Measurements from ENCODE around the gene CD276. TPM values are rescaled to one million over a fixed set of nuclear protein-coding genes. Genes with fewer than 3 reads are reported as not detected.
"Not testable (repeated sequence)": the region's sequence is repeated elsewhere in the genome, so short reads cannot be mapped to it uniquely, and the experiment has no call there.

Gene CD276
- total RNA-seq, 3 donors from 2014 or later, result 26.2 to 39.2 (median 29.9) TPM

DNA sequence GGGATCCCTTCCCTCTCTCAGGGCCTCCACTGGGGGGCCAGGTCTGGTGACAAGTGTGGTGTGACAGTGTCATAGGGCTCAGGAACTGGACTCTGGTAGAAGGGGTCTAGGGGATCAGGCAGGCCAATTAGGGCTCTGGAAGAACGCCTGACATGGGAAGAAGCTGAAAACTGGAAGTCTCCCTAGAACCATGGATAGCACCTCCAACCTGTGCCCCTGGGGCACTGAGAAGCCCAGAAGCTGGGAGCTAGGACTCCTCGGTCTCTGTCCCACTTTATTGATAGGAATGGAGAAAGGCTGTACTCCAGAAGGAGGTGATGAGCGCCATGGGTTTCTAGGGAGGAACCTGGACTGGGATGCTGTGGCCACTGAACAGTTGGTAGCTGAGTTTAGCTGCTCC is 38.2 kb downstream of the CD276 start:
- H3K4me3 ChIP-seq, result no peak overlapping the region
- intact Hi-C loops (cut with DNase I, micrococcal nuclease), result no loop called here
- DNase-seq (no peak), ATAC-seq (no peak)
- H3K4me1 ChIP-seq (ENCODE audit: low read depth), result no peaks in the 10 kb centered on the region
- no peaks in the 10 kb centered on the region for H3K9me3 ChIP-seq
- TF ChIP-seq, protein P1, sequence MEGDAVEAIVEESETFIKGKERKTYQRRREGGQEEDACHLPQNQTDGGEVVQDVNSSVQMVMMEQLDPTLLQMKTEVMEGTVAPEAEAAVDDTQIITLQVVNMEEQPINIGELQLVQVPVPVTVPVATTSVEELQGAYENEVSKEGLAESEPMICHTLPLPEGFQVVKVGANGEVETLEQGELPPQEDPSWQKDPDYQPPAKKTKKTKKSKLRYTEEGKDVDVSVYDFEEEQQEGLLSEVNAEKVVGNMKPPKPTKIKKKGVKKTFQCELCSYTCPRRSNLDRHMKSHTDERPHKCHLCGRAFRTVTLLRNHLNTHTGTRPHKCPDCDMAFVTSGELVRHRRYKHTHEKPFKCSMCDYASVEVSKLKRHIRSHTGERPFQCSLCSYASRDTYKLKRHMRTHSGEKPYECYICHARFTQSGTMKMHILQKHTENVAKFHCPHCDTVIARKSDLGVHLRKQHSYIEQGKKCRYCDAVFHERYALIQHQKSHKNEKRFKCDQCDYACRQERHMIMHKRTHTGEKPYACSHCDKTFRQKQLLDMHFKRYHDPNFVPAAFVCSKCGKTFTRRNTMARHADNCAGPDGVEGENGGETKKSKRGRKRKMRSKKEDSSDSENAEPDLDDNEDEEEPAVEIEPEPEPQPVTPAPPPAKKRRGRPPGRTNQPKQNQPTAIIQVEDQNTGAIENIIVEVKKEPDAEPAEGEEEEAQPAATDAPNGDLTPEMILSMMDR (IDR thresholded peaks at IDR 0.05), result no peak
- no peaks in the 10 kb centered on the region for H3K36me3 ChIP-seq (ENCODE audit: low read depth)

GRCh38 chr15:73723191-73723590 is 39.0 kb downstream of the CD276 start:
- Histone ChIP-seq H3K4me1 (ENCODE audit: low read depth) (no peaks in the 10 kb centered on the region), H3K9me3 (no peaks in the 10 kb centered on the region), H3K4me3 (no peak overlapping the region), H3K36me3 (ENCODE audit: low read depth) (no peaks in the 10 kb centered on the region)
- TF ChIP-seq, protein P1 (IDR thresholded peaks at IDR 0.05), result no peak
- DNase-seq (no peak), ATAC-seq (no peak)
- intact Hi-C loops (cut with DNase I, micrococcal nuclease), result no loop called here

GRCh38 chr15:73724212-73724611 is 40.0 kb downstream of the CD276 start:
- ATAC-seq, result no peak
- intact Hi-C loops (cut with DNase I, micrococcal nuclease), result no loop called here
- Histone ChIP-seq H3K4me1 (ENCODE audit: low read depth) (no peaks in the 10 kb centered on the region), H3K4me3 (no peak overlapping the region), H3K36me3 (ENCODE audit: low read depth) (no peaks in the 10 kb centered on the region), H3K9me3 (no peaks in the 10 kb centered on the region)
- TF ChIP-seq, protein P1 (IDR thresholded peaks at IDR 0.05), result no peak
- DNase-seq, result no peak

DNA sequence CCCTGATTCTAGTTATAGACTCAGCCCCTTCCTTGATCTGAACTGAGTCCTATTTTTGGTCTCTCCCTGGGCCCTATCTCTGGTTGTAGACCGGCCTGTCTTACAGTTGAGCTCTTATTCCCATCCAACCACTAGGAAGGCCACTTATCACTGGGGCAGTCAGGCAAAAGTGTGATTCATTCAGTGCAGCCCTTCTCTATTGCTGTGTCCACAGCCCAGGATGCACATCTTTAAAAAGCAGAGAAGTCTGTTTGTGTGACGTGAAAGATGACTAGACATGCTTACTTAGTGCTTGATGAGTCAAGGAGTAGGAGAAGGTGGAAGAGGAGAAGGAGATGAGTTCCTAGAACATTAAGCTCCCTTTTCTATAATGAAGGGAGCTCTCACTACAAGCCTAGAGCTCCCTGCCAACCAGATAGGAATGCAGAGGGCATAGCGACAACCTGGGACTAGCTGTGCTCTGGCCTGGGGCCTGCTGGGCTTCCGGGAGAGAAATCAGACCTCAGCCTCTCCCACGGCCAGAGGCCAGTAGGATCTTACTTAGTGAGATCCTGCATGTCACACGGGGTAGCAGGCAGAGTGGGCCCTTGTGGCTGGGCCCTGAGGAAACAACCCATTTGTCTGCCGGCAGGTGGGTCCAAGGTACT is 43.3 kb downstream of the CD276 start:
- intact Hi-C loops (cut with DNase I, micrococcal nuclease), result no loop called here
- no peak for ATAC-seq

GRCh38 chr15:73732051-73732450 is 47.9 kb downstream of the CD276 start:
- H3K9me3 ChIP-seq; intact Hi-C loops (cut with DNase I, micrococcal nuclease); ATAC-seq; H3K4me1 ChIP-seq (ENCODE audit: low read depth); DNase-seq; H3K36me3 ChIP-seq (ENCODE audit: low read depth); H3K4me3 ChIP-seq: not testable (repeated sequence)

More for the DNA sequence above, 43.3 kb downstream of the CD276 start:
- TF ChIP-seq, protein P1 (IDR thresholded peaks at IDR 0.05), result no peak
- DNase-seq, result no peak
- no peaks in the 10 kb centered on the region for H3K36me3 ChIP-seq (ENCODE audit: low read depth)
- no peak overlapping the region for H3K4me3 ChIP-seq
- H3K4me1 ChIP-seq (ENCODE audit: low read depth), result no peaks in the 10 kb centered on the region
- no peaks in the 10 kb centered on the region for H3K9me3 ChIP-seq

DNA sequence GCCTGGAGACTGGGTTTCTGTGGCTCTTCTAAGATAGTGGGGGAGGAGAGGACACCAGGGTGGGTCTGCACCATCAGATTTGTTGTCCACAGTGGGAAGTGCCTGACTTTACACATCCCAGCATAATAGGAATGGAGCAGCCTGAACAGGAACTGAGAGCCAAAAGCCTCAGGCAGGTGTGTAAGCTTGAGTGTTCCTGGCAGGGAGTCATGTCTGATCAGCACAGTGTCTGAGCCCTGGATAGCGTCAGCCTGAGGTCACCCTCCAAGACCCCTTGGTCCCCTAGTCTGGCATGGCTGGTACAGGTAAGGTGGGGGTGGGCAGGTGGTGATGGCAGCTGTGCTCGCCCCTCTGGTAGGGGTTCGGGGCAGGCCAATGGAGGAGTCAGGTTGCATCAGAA is 48.7 kb downstream of the CD276 start:
- TF ChIP-seq, protein P1 (IDR thresholded peaks at IDR 0.05), result no peak
- ATAC-seq (no peak), DNase-seq (no peak)
- intact Hi-C loops (cut with DNase I, micrococcal nuclease), result no loop called here
- no peaks in the 10 kb centered on the region for H3K9me3 ChIP-seq
- no peaks in the 10 kb centered on the region for H3K4me1 ChIP-seq (ENCODE audit: low read depth)
- H3K36me3 ChIP-seq (ENCODE audit: low read depth), result no peaks in the 10 kb centered on the region
- H3K4me3 ChIP-seq, result no peak overlapping the region

Measured in mucosa of descending colon (tissue), 3 donors.